NCI-H446 (cell line): ENCODE results near the gene GIT1.

Experiments
- DNase-seq, 2 experiments: peaks; one replicate each; lab custom pipeline; 2025; lab: John Stamatoyannopoulos, UW

GIT1 gene

GRCh38 chr17:29526322-29526721 is 63.1 kb downstream of the GIT1 start:
- DNase-seq: no peak

DNA sequence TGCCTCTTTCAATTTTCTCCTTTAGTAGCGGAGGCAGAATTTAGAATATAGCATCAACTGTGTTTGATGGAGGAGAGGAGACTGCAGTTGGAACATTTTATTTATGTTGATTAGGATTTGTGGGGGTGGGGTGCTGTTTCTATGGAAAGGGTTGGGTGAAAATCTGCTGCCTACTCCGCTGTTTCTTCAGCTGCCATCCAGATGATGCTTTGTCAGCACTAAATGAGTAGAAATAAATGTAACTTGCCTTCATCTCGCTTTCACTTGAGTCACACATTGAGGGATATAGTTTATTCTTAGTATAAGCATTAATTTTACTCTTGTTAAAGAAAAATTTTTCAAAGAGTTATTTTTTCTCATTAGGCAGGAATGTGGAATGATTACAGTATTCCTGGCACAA is 64.8 kb downstream of the GIT1 start:
- no peak for DNase-seq
